ENCODE results near the gene RGS14. TPM values are rescaled to one million over a fixed set of nuclear protein-coding genes. Genes with fewer than 3 reads are reported as not detected.
A peak's percentile ranks its signal among the peaks of the same experiment; 100 is the strongest.

The RGS14 gene
- total and polyA plus RNA-seq, 2 experiments from 2014 or later, result 23.5 to 37.9 TPM

GRCh38 chr5:177362292-177362609 is 4.5 kb downstream of the RGS14 start:
- H3K27ac ChIP-seq (ENCODE audit: low read depth), result no peak overlapping the region
- DNase-seq (ENCODE audit: low spot score) (no peak), ATAC-seq (no peak)
- H3F3A ChIP-seq (replicated peaks; ENCODE audit: low read depth), result peaks cover 17% of the 10 kb centered on the region; the same call in 1 of the 2 replicates
- H3K27me3 ChIP-seq (ENCODE audit: insufficient read depth), result peaks cover 5% of the 10 kb centered on the region
- H3K4me2 ChIP-seq, result peak overlapping the region; percentile 88
- Mint-ChIP-seq H3K4me3 (peak overlapping the region; percentile 76), H3K27ac (no peak overlapping the region), H3K36me3 (ENCODE audit: low read depth) (no peaks in the 10 kb centered on the region), H3K9me3 (no peaks in the 10 kb centered on the region; the same call in 2 of the 3 replicates), H3K27me3 (ENCODE audit: insufficient read depth, low read depth, poor library complexity) (peaks cover 23% of the 10 kb centered on the region), H3K4me1 (peaks cover 36% of the 10 kb centered on the region)
- H3K9me2 ChIP-seq (ENCODE audit: insufficient read depth), result no peaks in the 10 kb centered on the region
- H3K79me2 ChIP-seq (replicated peaks; ENCODE audit: insufficient read depth), result no peaks in the 10 kb centered on the region
- H3K36me3 ChIP-seq (ENCODE audit: insufficient read depth), result no peaks in the 10 kb centered on the region
- peak overlapping the region; percentile 95 for H2AFZ ChIP-seq
- TF ChIP-seq ETS1 (IDR thresholded peaks at IDR 0.05), result no peak
- no peak for TF ChIP-seq NANOG (IDR thresholded peaks at IDR 0.05; ENCODE audit: borderline replicate concordance)
- no peak for TF ChIP-seq POLR2AphosphoS5 (IDR thresholded peaks at IDR 0.05; ENCODE audit: low read depth)
- TF ChIP-seq REST (IDR thresholded peaks at IDR 0.05; ENCODE audit: unreplicated experiment), result no peak
- TF ChIP-seq STAT1 (IDR thresholded peaks at IDR 0.05; ENCODE audit: unreplicated experiment), result no peak
- no peak for TF ChIP-seq EZH2 (IDR thresholded peaks at IDR 0.05; ENCODE audit: low read depth, unreplicated experiment)
- no peak for TF ChIP-seq CTCF (conservative IDR thresholded peaks at IDR 0.05; ENCODE audit: low read depth in 2 of 2)
- no peak for TF ChIP-seq ZNF462 (CRISPR knock-in tag; IDR thresholded peaks at IDR 0.05)
- peak overlapping the region; percentile 71 for H3K4me3 ChIP-seq
- H4K20me1 ChIP-seq (replicated peaks; ENCODE audit: insufficient read depth), result no peaks in the 10 kb centered on the region
- H3K4me1 ChIP-seq (ENCODE audit: insufficient read depth), result peaks cover 36% of the 10 kb centered on the region

Measured in GM23338 (cell line).